ENCODE measurements around the gene NFATC4.
"Not testable (repeated sequence)": the region's sequence is repeated elsewhere in the genome, so short reads cannot be mapped to it uniquely, and the experiment has no call there.

NFATC4 gene

GRCh38 chr14:24384169-24384568, 16.2 kb downstream of the NFATC4 start:
- TF ChIP-seq, protein P1, sequence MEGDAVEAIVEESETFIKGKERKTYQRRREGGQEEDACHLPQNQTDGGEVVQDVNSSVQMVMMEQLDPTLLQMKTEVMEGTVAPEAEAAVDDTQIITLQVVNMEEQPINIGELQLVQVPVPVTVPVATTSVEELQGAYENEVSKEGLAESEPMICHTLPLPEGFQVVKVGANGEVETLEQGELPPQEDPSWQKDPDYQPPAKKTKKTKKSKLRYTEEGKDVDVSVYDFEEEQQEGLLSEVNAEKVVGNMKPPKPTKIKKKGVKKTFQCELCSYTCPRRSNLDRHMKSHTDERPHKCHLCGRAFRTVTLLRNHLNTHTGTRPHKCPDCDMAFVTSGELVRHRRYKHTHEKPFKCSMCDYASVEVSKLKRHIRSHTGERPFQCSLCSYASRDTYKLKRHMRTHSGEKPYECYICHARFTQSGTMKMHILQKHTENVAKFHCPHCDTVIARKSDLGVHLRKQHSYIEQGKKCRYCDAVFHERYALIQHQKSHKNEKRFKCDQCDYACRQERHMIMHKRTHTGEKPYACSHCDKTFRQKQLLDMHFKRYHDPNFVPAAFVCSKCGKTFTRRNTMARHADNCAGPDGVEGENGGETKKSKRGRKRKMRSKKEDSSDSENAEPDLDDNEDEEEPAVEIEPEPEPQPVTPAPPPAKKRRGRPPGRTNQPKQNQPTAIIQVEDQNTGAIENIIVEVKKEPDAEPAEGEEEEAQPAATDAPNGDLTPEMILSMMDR (IDR thresholded peaks at IDR 0.05; ENCODE audit: insufficient read depth, low read length, missing control alignments), result no peak
- POLR2A ChIA-PET, result no interaction called here
- CTCF ChIA-PET, result interaction anchor here (1.1 kb wide), 1 partner anchor 11 kb away, joined by 3 read pairs; no protein-coding TSS in a partner anchor

DNA sequence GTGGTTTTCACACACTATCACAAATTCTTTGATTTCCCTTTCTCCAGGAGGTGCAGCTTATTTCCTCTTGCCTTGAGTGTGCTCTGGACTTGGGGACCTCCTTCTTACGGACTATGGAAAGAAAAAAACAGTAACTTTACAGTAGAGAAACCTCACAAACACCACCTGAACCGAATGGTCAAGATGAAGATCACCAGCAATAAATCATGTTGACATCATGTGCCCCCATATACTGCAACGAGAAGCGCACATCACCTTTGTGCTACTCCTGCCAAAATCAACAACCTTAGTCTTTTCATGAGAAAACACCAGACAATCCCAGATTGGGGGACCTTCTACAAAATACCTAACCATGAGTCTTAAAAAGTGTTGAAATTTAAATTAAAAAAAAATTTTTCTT, 17.5 kb downstream of the NFATC4 start:
- no peak overlapping the region for H3K4me3 ChIP-seq (ENCODE audit: low read depth, low read length)
- TF ChIP-seq, protein P1 (IDR thresholded peaks at IDR 0.05; ENCODE audit: insufficient read depth, low read length, missing control alignments), result no peak
- ChIA-PET POLR2A (no interaction called here), CTCF (interaction anchor here (0.9 to 1.0 kb wide), 2 partner anchors 13 to 46 kb away, joined by 3 to 5 read pairs; partner anchors contain the start of gene NYNRIN)
- no peak for DNase-seq (ENCODE audit: low read depth, low spot score)

More at GRCh38 chr14:24384169-24384568, 16.2 kb downstream of the NFATC4 start:
- H3K4me3 ChIP-seq (ENCODE audit: low read depth, low read length), result no peak overlapping the region
- no peak for DNase-seq (ENCODE audit: low read depth, low spot score)

- ChIA-PET POLR2A (no interaction called here), CTCF (interaction anchor here (1.7 kb wide), 1 partner anchor 8 kb away, joined by 7 read pairs; no protein-coding TSS in a partner anchor)
- DNase-seq (ENCODE audit: low read depth, low spot score), result no peak
- no peak overlapping the region for H3K4me3 ChIP-seq (ENCODE audit: low read depth, low read length)
- TF ChIP-seq, protein P1 (IDR thresholded peaks at IDR 0.05; ENCODE audit: insufficient read depth, low read length, missing control alignments), result no peak
Measured at GRCh38 chr14:24387009-24387345, 19.0 kb downstream of the NFATC4 start.

- POLR2A ChIA-PET, result interaction anchor here (0.9 kb wide), 1 partner anchor 8 kb away, joined by 3 read pairs; no protein-coding TSS in a partner anchor
- not testable (repeated sequence) for H3K4me3 ChIP-seq (ENCODE audit: low read depth, low read length); DNase-seq (ENCODE audit: low read depth, low spot score)
- CTCF ChIA-PET, result interaction anchor here (0.6 to 1.7 kb wide), 2 partner anchors 8 to 55 kb away, joined by 3 to 7 read pairs; no protein-coding TSS in a partner anchor
Measured at GRCh38 chr14:24387579-24387978, 19.6 kb downstream of the NFATC4 start.

GRCh38 chr14:24388474-24389179, 20.6 kb downstream of the NFATC4 start:
- POLR2A ChIA-PET, result interaction anchor here (0.6 to 1.0 kb wide), 3 partner anchors 9 to 22 kb away, joined by 3 to 4 read pairs (median 3); no protein-coding TSS in a partner anchor
- DNase-seq (ENCODE audit: low read depth, low spot score), result no peak
- H3K4me3 ChIP-seq (ENCODE audit: low read depth, low read length), result no peak overlapping the region
- TF ChIP-seq, protein P1 (IDR thresholded peaks at IDR 0.05; ENCODE audit: insufficient read depth, low read length, missing control alignments), result no peak
- CTCF ChIA-PET, result interaction anchor here (1.0 to 3.2 kb wide), 5 partner anchors 9 to 58 kb away, joined by 4 to 15 read pairs (median 11); partner anchors contain the start of gene ADCY4

- ChIA-PET POLR2A (interaction anchor here (0.6 to 1.0 kb wide), 2 partner anchors 9 to 23 kb away, joined by 3 to 4 read pairs; no protein-coding TSS in a partner anchor), CTCF (interaction anchor here (1.2 to 3.2 kb wide), 7 partner anchors 10 to 56 kb away, joined by 3 to 15 read pairs (median 7); partner anchors contain the start of genes ADCY4 and NYNRIN)
- no peak for DNase-seq (ENCODE audit: low read depth, low spot score)
- TF ChIP-seq, protein P1 (IDR thresholded peaks at IDR 0.05; ENCODE audit: insufficient read depth, low read length, missing control alignments), result no peak
- H3K4me3 ChIP-seq (ENCODE audit: low read depth, low read length), result no peak overlapping the region
Measured at GRCh38 chr14:24389226-24389848, 21.4 kb downstream of the NFATC4 start.

Data from AG04449 (cell line).